ENCODE data around the gene EPGN.

GRCh38 chr4:74305000-74305399 lies 3.3 kb upstream of the EPGN start:
- no peak for TF ChIP-seq CTCF (IDR thresholded peaks at IDR 0.05; ENCODE audit: control extremely low read depth in 1 of 3, insufficient read depth in 1 of 3, low read depth in 1 of 3, low read length in 3 of 3)
- no peak for TF ChIP-seq POLR2A (IDR thresholded peaks at IDR 0.05; ENCODE audit: control extremely low read depth in 1 of 2, low read depth in 2 of 2, low read length in 2 of 2)
- no peak for TF ChIP-seq SRF (IDR thresholded peaks at IDR 0.05; ENCODE audit: low read depth, low read length)
- TF ChIP-seq POLR2AphosphoS5 (IDR thresholded peaks at IDR 0.05; ENCODE audit: low read depth, low read length): no peak
- TF ChIP-seq TEAD4 (IDR thresholded peaks at IDR 0.05; ENCODE audit: low read depth, low read length): no peak
- TF ChIP-seq JUND (IDR thresholded peaks at IDR 0.05; ENCODE audit: low read length): no peak
- no peak for TF ChIP-seq YY1 (IDR thresholded peaks at IDR 0.05; ENCODE audit: low read depth, low read length)

Measured in H1 (cell line).